ENCODE measurements around the gene TXNL4A. TPM values are rescaled to one million over a fixed set of nuclear protein-coding genes. Genes with fewer than 3 reads are reported as not detected.

The TXNL4A gene
- total RNA-seq, 4 donors from 2014 or later: 4.1 to 36.8 (median 31.0) TPM

- H3K36me3 ChIP-seq: no peaks in the 10 kb centered on the region
- DNase-seq: no peak
- no peaks in the 10 kb centered on the region for H3K9me3 ChIP-seq
- in situ Hi-C loops (cut with MboI; ENCODE audit: low pct_ligation_motif_present in 1 of 4, low pct_unique_long_range_greater_than_20kb in 1 of 4, low sequenced_read_pairs in 3 of 4) (no loop called here), intact Hi-C loops (cut with DNase I; ENCODE audit: low total_unique reads) (loop anchor here (5.0 kb wide), 2 partner anchors 33 to 223 kb away; partner anchors contain the start of gene SLC66A2)
- H3K4me3 ChIP-seq: no peak overlapping the region
- peaks cover 4 to 35% (median 25%) of the 10 kb centered on the region in 4 donors for H3K4me1 ChIP-seq
- H3K27ac ChIP-seq: no peak overlapping the region
- WGBS, 2 donors (ENCODE audit: low coverage in 1 of 2): 88 to 95% methylated on average over 8 to 12 of the region's 12 CpGs
- TF ChIP-seq POLR2AphosphoS5 (IDR thresholded peaks at IDR 0.05) (no peak), POLR2A (IDR thresholded peaks at IDR 0.05) (no peak), EP300 (IDR thresholded peaks at IDR 0.05; ENCODE audit: low read depth) (no peak), CTCF (IDR thresholded peaks at IDR 0.05) (no peak)
- no peaks in the 10 kb centered on the region for H3K27me3 ChIP-seq
Measured at GRCh38 chr18:79985172-79985571, 3.2 kb downstream of the TXNL4A start.

GRCh38 chr18:79983793-79984192, 4.6 kb downstream of the TXNL4A start:
- Histone ChIP-seq H3K4me1 (peaks cover 0 to 29% (median 20%) of the 10 kb centered on the region in 4 donors), H3K27ac (no peak overlapping the region), H3K27me3 (no peaks in the 10 kb centered on the region), H3K4me3 (no peak overlapping the region), H3K36me3 (no peaks in the 10 kb centered on the region), H3K9me3 (no peaks in the 10 kb centered on the region)
- no peak for TF ChIP-seq CTCF (IDR thresholded peaks at IDR 0.05)
- intact Hi-C loops (cut with DNase I; ENCODE audit: low total_unique reads) (no loop called here), in situ Hi-C loops (cut with MboI; ENCODE audit: low pct_ligation_motif_present in 1 of 4, low pct_unique_long_range_greater_than_20kb in 1 of 4, low sequenced_read_pairs in 3 of 4) (no loop called here)
- no peak for DNase-seq
- WGBS, 2 donors (ENCODE audit: low coverage in 1 of 2): 91 to 94% methylated on average over 7 of the region's 7 CpGs

GRCh38 chr18:79983253-79983652, 5.1 kb downstream of the TXNL4A start:
- no peaks in the 10 kb centered on the region for H3K36me3 ChIP-seq
- H3K9me3 ChIP-seq: no peaks in the 10 kb centered on the region
- in situ Hi-C loops (cut with MboI; ENCODE audit: low pct_ligation_motif_present in 1 of 4, low pct_unique_long_range_greater_than_20kb in 1 of 4, low sequenced_read_pairs in 3 of 4): no loop called here
- intact Hi-C loops (cut with DNase I; ENCODE audit: low total_unique reads): no loop called here
- H3K27me3 ChIP-seq: no peaks in the 10 kb centered on the region
- no peak for DNase-seq
- no peak overlapping the region for H3K27ac ChIP-seq
- H3K4me1 ChIP-seq: peaks cover 0 to 29% (median 20%) of the 10 kb centered on the region in 4 donors
- 78 to 79% methylated on average over 3 to 4 of the region's 4 CpGs for WGBS, 2 donors (ENCODE audit: low coverage in 1 of 2)
- TF ChIP-seq POLR2AphosphoS5 (IDR thresholded peaks at IDR 0.05): no peak
- TF ChIP-seq POLR2A (IDR thresholded peaks at IDR 0.05): no peak
- TF ChIP-seq CTCF (IDR thresholded peaks at IDR 0.05): no peak
- TF ChIP-seq EP300 (IDR thresholded peaks at IDR 0.05; ENCODE audit: low read depth): no peak
- H3K4me3 ChIP-seq: no peak overlapping the region

- DNase-seq: no peak
- WGBS, 2 donors (ENCODE audit: low coverage in 1 of 2): 80 to 85% methylated on average over 2 to 6 of the region's 6 CpGs
- H3K27ac ChIP-seq: no peak overlapping the region
- no peak overlapping the region for H3K4me3 ChIP-seq
- H3K4me1 ChIP-seq: peaks cover 0 to 27% (median 20%) of the 10 kb centered on the region in 4 donors
- intact Hi-C loops (cut with DNase I; ENCODE audit: low total_unique reads) (no loop called here), in situ Hi-C loops (cut with MboI; ENCODE audit: low pct_ligation_motif_present in 1 of 4, low pct_unique_long_range_greater_than_20kb in 1 of 4, low sequenced_read_pairs in 3 of 4) (no loop called here)
- no peak for TF ChIP-seq CTCF (IDR thresholded peaks at IDR 0.05)
- TF ChIP-seq POLR2AphosphoS5 (IDR thresholded peaks at IDR 0.05): no peak
- no peak for TF ChIP-seq POLR2A (IDR thresholded peaks at IDR 0.05)
- TF ChIP-seq EP300 (IDR thresholded peaks at IDR 0.05; ENCODE audit: low read depth): no peak
- no peaks in the 10 kb centered on the region for H3K9me3 ChIP-seq
- H3K27me3 ChIP-seq: no peaks in the 10 kb centered on the region
- no peaks in the 10 kb centered on the region for H3K36me3 ChIP-seq
Measured at GRCh38 chr18:79982736-79983135, 5.6 kb downstream of the TXNL4A start.
